RWPE2 (cell line): ENCODE results near the gene PCGF2.

Experiments
- ATAC-seq: fragments of 200-7000 bp; cut with Tn5 transposase; 3 replicates; pipeline ENCODE4 v1.9.1; 2021; ENCODE audit warnings: low read depth
- DNase-seq: peaks from one replicate; pipeline ENCODE4 v3.0.0-alpha.2; 2020; ENCODE audit warnings: low spot score
- H3K27ac ChIP-seq: fragments of 450-650 bp; 2 replicates; pipeline ENCODE4 v1.5.1; 2017; ENCODE audit warnings: mild to moderate bottlenecking; ENCODE audit not compliant: poor library complexity, severe bottlenecking
- H3K27me3 ChIP-seq: fragments of 250-450 bp; sonication (Bioruptor Pico); 2 replicates; pipeline ENCODE4 v1.5.1; 2021; ENCODE audit warnings: mild to moderate bottlenecking, moderate library complexity; ENCODE audit not compliant: insufficient read depth, poor library complexity, severe bottlenecking
- H3K36me3 ChIP-seq: fragments of 250-450 bp; sonication (Bioruptor Pico); 2 replicates; pipeline ENCODE4 v1.5.1; 2020; ENCODE audit warnings: low read depth, mild to moderate bottlenecking, moderate library complexity
- H3K4me1 ChIP-seq: fragments of 250-450 bp; sonication (Bioruptor Pico); 2 replicates; pipeline ENCODE4 v1.5.1; 2021; ENCODE audit warnings: mild to moderate bottlenecking, moderate library complexity; ENCODE audit not compliant: insufficient read depth, poor library complexity, severe bottlenecking
- H3K4me3 ChIP-seq: fragments of 250-450 bp; sonication (Bioruptor Pico); 2 replicates; pipeline ENCODE4 v1.5.1; 2021; ENCODE audit warnings: mild to moderate bottlenecking, moderate library complexity; ENCODE audit not compliant: severe bottlenecking
- H3K9me3 ChIP-seq: fragments of 250-450 bp; sonication (Bioruptor Pico); 2 replicates; pipeline ENCODE4 v1.5.1; 2021; ENCODE audit warnings: mild to moderate bottlenecking, moderate library complexity; ENCODE audit not compliant: severe bottlenecking
- CTCF ChIP-seq: fragments of 450-650 bp; IDR thresholded peaks from one replicate; pipeline ENCODE4 v1.5.1; 2017; ENCODE audit warnings: mild to moderate bottlenecking, moderate library complexity; ENCODE audit not compliant: poor library complexity, severe bottlenecking

Gene PCGF2

GRCh38 chr17:38702916-38703741 is 45.0 kb downstream of the PCGF2 start:
- no peak for TF ChIP-seq CTCF
- H3K9me3 ChIP-seq, result no peaks in the 10 kb centered on the region
- no peaks in the 10 kb centered on the region for H3K27me3 ChIP-seq
- DNase-seq (no peak), ATAC-seq (no peak)
- peak overlapping the region; percentile 54 for H3K4me3 ChIP-seq
- peak overlapping the region; percentile 78 for H3K27ac ChIP-seq
- H3K4me1 ChIP-seq, result no peaks in the 10 kb centered on the region
- H3K36me3 ChIP-seq, result peaks cover 6% of the 10 kb centered on the region

- DNase-seq (peak; percentile 89), ATAC-seq (peak; percentile 58)
- Histone ChIP-seq H3K9me3 (no peaks in the 10 kb centered on the region), H3K27ac (peak overlapping the region; percentile 78), H3K36me3 (no peaks in the 10 kb centered on the region), H3K4me1 (no peaks in the 10 kb centered on the region), H3K4me3 (peak overlapping the region; percentile 54), H3K27me3 (no peaks in the 10 kb centered on the region)
- TF ChIP-seq CTCF, result no peak
Measured at GRCh38 chr17:38702166-38702915, 45.8 kb downstream of the PCGF2 start.

GRCh38 chr17:38701504-38702165 is 46.5 kb downstream of the PCGF2 start:
- H3K27me3 ChIP-seq, result no peaks in the 10 kb centered on the region

GRCh38 chr17:38698760-38699159 is 49.4 kb downstream of the PCGF2 start:
- H3K27me3 ChIP-seq, result no peaks in the 10 kb centered on the region
- no peaks in the 10 kb centered on the region for H3K36me3 ChIP-seq
- ATAC-seq (no peak), DNase-seq (no peak)
- H3K4me3 ChIP-seq, result no peak overlapping the region
- TF ChIP-seq CTCF, result no peak
- H3K9me3 ChIP-seq, result no peaks in the 10 kb centered on the region
- H3K27ac ChIP-seq, result no peak overlapping the region
- no peaks in the 10 kb centered on the region for H3K4me1 ChIP-seq

More at GRCh38 chr17:38701504-38702165, 46.5 kb downstream of the PCGF2 start:
- DNase-seq (no peak), ATAC-seq (peak; percentile 2; the same call in 1 of the 3 replicates)
- Histone ChIP-seq H3K36me3 (no peaks in the 10 kb centered on the region), H3K27ac (peak overlapping the region; percentile 78), H3K4me3 (peak overlapping the region; percentile 54), H3K4me1 (no peaks in the 10 kb centered on the region), H3K9me3 (no peaks in the 10 kb centered on the region)
- no peak for TF ChIP-seq CTCF
